ENCODE results near the gene WWC2. TPM values are rescaled to one million over a fixed set of nuclear protein-coding genes. Genes with fewer than 3 reads are reported as not detected.

The WWC2 gene
- total RNA-seq, 2 experiments from 2014 or later, result not detected

- POLR2A ChIA-PET, result interaction anchor here (0.6 to 0.7 kb wide), 3 partner anchors 21 to 184 kb away, joined by 3 to 4 read pairs (median 3); no protein-coding TSS in a partner anchor
- no peak overlapping the region for H3K4me3 ChIP-seq (ENCODE audit: low read depth, low read length, poor library complexity, severe bottlenecking)
- H3K79me2 ChIP-seq (ENCODE audit: insufficient read depth, low read depth, low read length), result no peaks in the 10 kb centered on the region
- DNase-seq (ENCODE audit: low spot score), result no peak
- H3K27ac ChIP-seq (ENCODE audit: low read depth, low read length, poor library complexity, severe bottlenecking), result no peak overlapping the region
- BruUV-seq (replicated peaks), result no TSS peak
- H3K4me2 ChIP-seq (ENCODE audit: low read length), result no peak overlapping the region
- intact Hi-C loops (cut with micrococcal nuclease; ENCODE audit: unreplicated experiment), result no loop called here
- H3K4me1 ChIP-seq (ENCODE audit: insufficient read depth, low read length, poor library complexity, severe bottlenecking), result no peaks in the 10 kb centered on the region
- no peaks in the 10 kb centered on the region for H4K20me1 ChIP-seq (ENCODE audit: insufficient read depth, low read length)
- H3K9me2 ChIP-seq (ENCODE audit: insufficient read depth, low read length), result no peaks in the 10 kb centered on the region
- H3K9me3 ChIP-seq (ENCODE audit: low read length), result no peaks in the 10 kb centered on the region
- H3K36me3 ChIP-seq (ENCODE audit: insufficient read depth, low read length), result no peaks in the 10 kb centered on the region
- TF ChIP-seq EZH2phosphoT487 (IDR thresholded peaks at IDR 0.05; ENCODE audit: borderline replicate concordance, low read depth, low read length) (no peak), CTCF (conservative IDR thresholded peaks at IDR 0.05; ENCODE audit: low read length) (no peak)
- H2AFZ ChIP-seq (ENCODE audit: low read length), result no peak overlapping the region
- CTCF ChIA-PET (ENCODE audit: unreplicated experiment), result no interaction called here
These were observed 11.2 kb downstream of the WWC2 start for GRCh38 chr4:183110244-183110643.

GRCh38 chr4:183111452-183111885 is 12.4 kb downstream of the WWC2 start:
- H3K79me2 ChIP-seq (ENCODE audit: insufficient read depth, low read depth, low read length), result no peaks in the 10 kb centered on the region
- H2AFZ ChIP-seq (ENCODE audit: low read length), result no peak overlapping the region
- H4K20me1 ChIP-seq (ENCODE audit: insufficient read depth, low read length), result no peaks in the 10 kb centered on the region
- no peaks in the 10 kb centered on the region for H3K4me1 ChIP-seq (ENCODE audit: insufficient read depth, low read length, poor library complexity, severe bottlenecking)
- intact Hi-C loops (cut with micrococcal nuclease; ENCODE audit: unreplicated experiment), result no loop called here
- TF ChIP-seq EZH2phosphoT487 (IDR thresholded peaks at IDR 0.05; ENCODE audit: borderline replicate concordance, low read depth, low read length), result no peak
- no peak for TF ChIP-seq CTCF (conservative IDR thresholded peaks at IDR 0.05; ENCODE audit: low read length)
- no TSS peak for BruUV-seq (replicated peaks)
- ChIA-PET CTCF (ENCODE audit: unreplicated experiment) (no interaction called here), POLR2A (interaction anchor here (0.5 kb wide), 1 partner anchor 292 kb away, joined by 3 read pairs; no protein-coding TSS in a partner anchor)
- DNase-seq (ENCODE audit: low spot score), result no peak
- no peaks in the 10 kb centered on the region for H3K9me2 ChIP-seq (ENCODE audit: insufficient read depth, low read length)
- H3K9me3 ChIP-seq (ENCODE audit: low read length), result no peaks in the 10 kb centered on the region
- no peak overlapping the region for H3K4me3 ChIP-seq (ENCODE audit: low read depth, low read length, poor library complexity, severe bottlenecking)
- H3K4me2 ChIP-seq (ENCODE audit: low read length), result no peak overlapping the region
- no peaks in the 10 kb centered on the region for H3K36me3 ChIP-seq (ENCODE audit: insufficient read depth, low read length)
- H3K27ac ChIP-seq (ENCODE audit: low read depth, low read length, poor library complexity, severe bottlenecking), result no peak overlapping the region

- Histone ChIP-seq H3K79me2 (ENCODE audit: insufficient read depth, low read depth, low read length) (no peaks in the 10 kb centered on the region), H3K27ac (ENCODE audit: low read depth, low read length, poor library complexity, severe bottlenecking) (no peak overlapping the region), H3K4me3 (ENCODE audit: low read depth, low read length, poor library complexity, severe bottlenecking) (no peak overlapping the region), H3K36me3 (ENCODE audit: insufficient read depth, low read length) (no peaks in the 10 kb centered on the region), H3K4me1 (ENCODE audit: insufficient read depth, low read length, poor library complexity, severe bottlenecking) (no peaks in the 10 kb centered on the region), H3K4me2 (ENCODE audit: low read length) (no peak overlapping the region), H3K9me3 (ENCODE audit: low read length) (no peaks in the 10 kb centered on the region), H2AFZ (ENCODE audit: low read length) (no peak overlapping the region), H4K20me1 (ENCODE audit: insufficient read depth, low read length) (no peaks in the 10 kb centered on the region), H3K9me2 (ENCODE audit: insufficient read depth, low read length) (no peaks in the 10 kb centered on the region)
- no peak for TF ChIP-seq EZH2phosphoT487 (IDR thresholded peaks at IDR 0.05; ENCODE audit: borderline replicate concordance, low read depth, low read length)
- TF ChIP-seq CTCF (conservative IDR thresholded peaks at IDR 0.05; ENCODE audit: low read length), result no peak
- no TSS peak for BruUV-seq (replicated peaks)
- intact Hi-C loops (cut with micrococcal nuclease; ENCODE audit: unreplicated experiment), result no loop called here
- CTCF ChIA-PET (ENCODE audit: unreplicated experiment), result no interaction called here
- no peak for DNase-seq (ENCODE audit: low spot score)
- POLR2A ChIA-PET, result interaction anchor here (0.5 kb wide), 1 partner anchor 14 kb away, joined by 3 read pairs; no protein-coding TSS in a partner anchor
These were observed 19.1 kb downstream of the WWC2 start for GRCh38 chr4:183118141-183118540.
